ENCODE results near the gene PSMG4.

PSMG4 gene

GRCh38 chr6:3277851-3278416 is 19.2 kb downstream of the PSMG4 start:
- DNase-seq: no peak

GRCh38 chr6:3278691-3279090 is 19.9 kb downstream of the PSMG4 start:
- no peak for DNase-seq

GRCh38 chr6:3280091-3280490 is 21.3 kb downstream of the PSMG4 start:
- no peak for DNase-seq

GRCh38 chr6:3280866-3281465 is 22.2 kb downstream of the PSMG4 start:
- no peak for DNase-seq

GRCh38 chr6:3281631-3282475 is 23.1 kb downstream of the PSMG4 start:
- peak; percentile 56 for DNase-seq

- DNase-seq: peak; percentile 56
Measured at GRCh38 chr6:3282476-3283236, 23.9 kb downstream of the PSMG4 start.

- DNase-seq: no peak
Measured at GRCh38 chr6:3283241-3283640, 24.5 kb downstream of the PSMG4 start.

GRCh38 chr6:3283641-3284435 is 25.1 kb downstream of the PSMG4 start:
- no peak for DNase-seq

- no peak for DNase-seq
Measured at GRCh38 chr6:3284436-3284876, 25.7 kb downstream of the PSMG4 start.

GRCh38 chr6:3285049-3285639 is 26.4 kb downstream of the PSMG4 start:
- no peak for DNase-seq

GRCh38 chr6:3285732-3286131 is 27.0 kb downstream of the PSMG4 start:
- DNase-seq: no peak

GRCh38 chr6:3286641-3287171 is 28.0 kb downstream of the PSMG4 start:
- no peak for DNase-seq

- no peak for DNase-seq
Measured at GRCh38 chr6:3287308-3287707, 28.6 kb downstream of the PSMG4 start.

GRCh38 chr6:3287976-3288707 is 29.4 kb downstream of the PSMG4 start:
- no peak for DNase-seq

GRCh38 chr6:3288711-3289663 is 30.2 kb downstream of the PSMG4 start:
- no peak for DNase-seq

- no peak for DNase-seq
Measured at GRCh38 chr6:3289664-3290055, 30.9 kb downstream of the PSMG4 start.

GRCh38 chr6:3290149-3290930 is 31.6 kb downstream of the PSMG4 start:
- DNase-seq: no peak

GRCh38 chr6:3290931-3291211 is 32.1 kb downstream of the PSMG4 start:
- no peak for DNase-seq

GRCh38 chr6:3291346-3291745 is 32.6 kb downstream of the PSMG4 start:
- no peak for DNase-seq
